Measurements from ENCODE around the gene G2E3.

DNA sequence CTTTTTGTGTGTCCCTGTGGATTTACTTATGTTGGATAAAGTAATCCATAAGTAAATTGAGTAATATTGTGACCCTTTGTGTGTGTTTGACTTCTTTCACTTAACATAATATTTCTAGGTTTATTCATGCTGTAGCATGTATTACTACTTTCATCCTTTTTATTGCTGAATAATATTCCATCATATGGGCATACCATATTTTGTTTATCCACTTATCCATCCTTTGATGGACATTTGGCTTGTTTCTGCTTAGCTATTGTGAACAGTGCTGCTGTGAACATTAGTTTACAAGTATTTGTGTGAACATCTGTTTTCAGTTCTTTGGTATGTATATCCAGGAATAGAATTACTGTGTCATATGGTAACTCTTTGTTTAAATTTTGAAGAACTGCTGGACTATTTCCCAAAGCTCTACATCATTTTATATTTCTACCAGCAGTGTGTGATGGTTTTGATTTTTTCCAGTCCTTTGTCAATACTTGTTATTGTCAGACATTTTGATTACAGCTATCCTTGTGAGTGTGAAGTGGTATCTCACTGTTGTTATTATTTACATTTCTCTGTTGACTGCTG lies 25.2 kb downstream of the G2E3 start:
- TF ChIP-seq EZH2 (IDR thresholded peaks at IDR 0.05; ENCODE audit: borderline replicate concordance, low read depth, low read length, severe bottlenecking) = no peak
- TF ChIP-seq, protein P1, sequence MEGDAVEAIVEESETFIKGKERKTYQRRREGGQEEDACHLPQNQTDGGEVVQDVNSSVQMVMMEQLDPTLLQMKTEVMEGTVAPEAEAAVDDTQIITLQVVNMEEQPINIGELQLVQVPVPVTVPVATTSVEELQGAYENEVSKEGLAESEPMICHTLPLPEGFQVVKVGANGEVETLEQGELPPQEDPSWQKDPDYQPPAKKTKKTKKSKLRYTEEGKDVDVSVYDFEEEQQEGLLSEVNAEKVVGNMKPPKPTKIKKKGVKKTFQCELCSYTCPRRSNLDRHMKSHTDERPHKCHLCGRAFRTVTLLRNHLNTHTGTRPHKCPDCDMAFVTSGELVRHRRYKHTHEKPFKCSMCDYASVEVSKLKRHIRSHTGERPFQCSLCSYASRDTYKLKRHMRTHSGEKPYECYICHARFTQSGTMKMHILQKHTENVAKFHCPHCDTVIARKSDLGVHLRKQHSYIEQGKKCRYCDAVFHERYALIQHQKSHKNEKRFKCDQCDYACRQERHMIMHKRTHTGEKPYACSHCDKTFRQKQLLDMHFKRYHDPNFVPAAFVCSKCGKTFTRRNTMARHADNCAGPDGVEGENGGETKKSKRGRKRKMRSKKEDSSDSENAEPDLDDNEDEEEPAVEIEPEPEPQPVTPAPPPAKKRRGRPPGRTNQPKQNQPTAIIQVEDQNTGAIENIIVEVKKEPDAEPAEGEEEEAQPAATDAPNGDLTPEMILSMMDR (IDR thresholded peaks at IDR 0.05; ENCODE audit: extremely low read depth in 1 of 2, insufficient read depth in 1 of 2, low read depth in 1 of 2, low read length in 2 of 2) = no peak
- TF ChIP-seq MYC (IDR thresholded peaks at IDR 0.05; ENCODE audit: low read depth, low read length) = no peak
- TF ChIP-seq POLR2AphosphoS5 (IDR thresholded peaks at IDR 0.05; ENCODE audit: insufficient read depth, low read depth, low read length) = no peak
- TF ChIP-seq POLR2A (IDR thresholded peaks at IDR 0.05; ENCODE audit: low read depth, low read length) = no peak
- no peak for TF ChIP-seq FOS (IDR thresholded peaks at IDR 0.05; ENCODE audit: borderline replicate concordance, insufficient read depth, low read length)
- TF ChIP-seq MAX (IDR thresholded peaks at IDR 0.05; ENCODE audit: insufficient read depth, insufficient read length) = no peak
- TF ChIP-seq JUN (IDR thresholded peaks at IDR 0.05; ENCODE audit: borderline replicate concordance, insufficient read depth, insufficient read length, low read depth) = no peak

All from endothelial cell of umbilical vein (primary cell).